A673 (cell line): ENCODE results near the gene ZFPM1. TPM values are rescaled to one million over a fixed set of nuclear protein-coding genes. Genes with fewer than 3 reads are reported as not detected.

Experiments
- BruUV-seq: library from RNA; stranded (reverse); fragments of 400-500 nt; replicated peaks from 2 replicates; lab custom pipeline; 2021; lab: Mats Ljungman, UMichigan
- CTCF ChIA-PET: fragments of 300-600 bp; sonication (Branson Sonifier 250); formaldehyde crosslinking; loops from one replicate; lab custom pipeline; 2022; ENCODE audit warnings: antibody characterized with exemption; lab: Charles Lee
- POLR2A ChIA-PET: fragments of 300-600 bp; sonication (Branson Sonifier 250); formaldehyde crosslinking; loops from one replicate; lab custom pipeline; 2022; ENCODE audit warnings: antibody characterized with exemption; ENCODE audit not compliant: low non-redundant PET; lab: Charles Lee
- DNase-seq: peaks from one replicate; pipeline ENCODE4 v3.0.0-alpha.2; 2015; ENCODE audit warnings: low spot score
- H3K27ac ChIP-seq: fragments of 200-600 bp; sonication (generic); 2 replicates; pipeline ENCODE4 v1.5.1; 2016; ENCODE audit warnings: mixed run types, low read depth, mild to moderate bottlenecking, mixed read lengths, antibody characterized with exemption, low read length; ENCODE audit not compliant: poor library complexity, severe bottlenecking
- H3K27me3 ChIP-seq: fragments of 200-600 bp; sonication (generic); replicated peaks from 2 replicates; pipeline ENCODE4 v1.6.1; 2017; ENCODE audit warnings: mixed run types, low read depth, mild to moderate bottlenecking, mixed read lengths, antibody characterized with exemption, low read length; ENCODE audit not compliant: insufficient read depth, poor library complexity
- H3K36me3 ChIP-seq: fragments of 200-600 bp; sonication (generic); 2 replicates; pipeline ENCODE4 v1.6.1; 2016; ENCODE audit warnings: mixed run types, mild to moderate bottlenecking, mixed read lengths, antibody characterized with exemption, low read length; ENCODE audit not compliant: insufficient read depth, poor library complexity, severe bottlenecking
- H3K4me1 ChIP-seq: fragments of 200-600 bp; sonication (generic); 2 replicates; pipeline ENCODE4 v1.6.1; 2017; ENCODE audit warnings: mixed run types, mild to moderate bottlenecking, mixed read lengths, antibody characterized with exemption, low read length; ENCODE audit not compliant: insufficient read depth, poor library complexity, severe bottlenecking
- H3K4me3 ChIP-seq: fragments of 200-600 bp; sonication (generic); 2 replicates; pipeline ENCODE4 v1.5.1; 2016; ENCODE audit warnings: low read depth, mixed run types, mild to moderate bottlenecking, mixed read lengths, low read length; ENCODE audit not compliant: poor library complexity, severe bottlenecking
- H3K9me3 ChIP-seq: fragments of 200-600 bp; sonication (generic); 2 replicates; pipeline ENCODE4 v1.6.1; 2016; ENCODE audit warnings: mixed run types, low read depth, mild to moderate bottlenecking, mixed read lengths, antibody characterized with exemption, low read length; ENCODE audit not compliant: poor library complexity, severe bottlenecking
- EZH2 ChIP-seq: fragments of 200-600 bp; sonication (generic); IDR thresholded peaks from 2 replicates; pipeline ENCODE4 v1.6.1; 2017; ENCODE audit warnings: borderline replicate concordance, low read depth, mild to moderate bottlenecking, mixed read lengths, antibody characterized with exemption, low read length; ENCODE audit not compliant: poor library complexity, severe bottlenecking
- intact Hi-C: fragments of 100-400 bp; cut with micrococcal nuclease; formaldehyde crosslinking; loops from one replicate; pipeline ENCODE4 v1.10.0; 2022; ENCODE audit not compliant: unreplicated experiment
- total RNA-seq: library from RNA; stranded (reverse); gene quantifications from 2 replicates; pipeline ENCODE4 v1.2.3, GENCODE V29; 2021
- TF ChIP-seq, protein P1 (sequence below): fragments of 300-800, 200-600 bp; sonication (generic); conservative IDR thresholded peaks from 2 replicates; pipeline ENCODE4 v1.5.1; 2017; ENCODE audit warnings: low read depth, mild to moderate bottlenecking, antibody characterized with exemption, low read length, moderate library complexity, mixed read lengths

Gene ZFPM1
- total RNA-seq, 1 experiment from 2014 or later = 5.6 TPM

- POLR2A ChIA-PET = no interaction called here
Observed at GRCh38 chr16:88527186-88527936, 74.3 kb downstream of the ZFPM1 start.

GRCh38 chr16:88527937-88528743 is 75.1 kb downstream of the ZFPM1 start:
- no peak for DNase-seq
- Histone ChIP-seq H3K27ac (no peak overlapping the region), H3K36me3 (no peaks in the 10 kb centered on the region), H3K9me3 (no peaks in the 10 kb centered on the region), H3K4me3 (no peak overlapping the region), H3K4me1 (peaks cover 14% of the 10 kb centered on the region), H3K27me3 (peaks cover 16% of the 10 kb centered on the region)
- CTCF ChIA-PET = no interaction called here
- POLR2A ChIA-PET = no interaction called here
- intact Hi-C loops = loop anchor here (1.0 kb wide), 1 partner anchor 85 kb away; no protein-coding TSS in a partner anchor
- BruUV-seq = no TSS peak
- TF ChIP-seq, protein P1, sequence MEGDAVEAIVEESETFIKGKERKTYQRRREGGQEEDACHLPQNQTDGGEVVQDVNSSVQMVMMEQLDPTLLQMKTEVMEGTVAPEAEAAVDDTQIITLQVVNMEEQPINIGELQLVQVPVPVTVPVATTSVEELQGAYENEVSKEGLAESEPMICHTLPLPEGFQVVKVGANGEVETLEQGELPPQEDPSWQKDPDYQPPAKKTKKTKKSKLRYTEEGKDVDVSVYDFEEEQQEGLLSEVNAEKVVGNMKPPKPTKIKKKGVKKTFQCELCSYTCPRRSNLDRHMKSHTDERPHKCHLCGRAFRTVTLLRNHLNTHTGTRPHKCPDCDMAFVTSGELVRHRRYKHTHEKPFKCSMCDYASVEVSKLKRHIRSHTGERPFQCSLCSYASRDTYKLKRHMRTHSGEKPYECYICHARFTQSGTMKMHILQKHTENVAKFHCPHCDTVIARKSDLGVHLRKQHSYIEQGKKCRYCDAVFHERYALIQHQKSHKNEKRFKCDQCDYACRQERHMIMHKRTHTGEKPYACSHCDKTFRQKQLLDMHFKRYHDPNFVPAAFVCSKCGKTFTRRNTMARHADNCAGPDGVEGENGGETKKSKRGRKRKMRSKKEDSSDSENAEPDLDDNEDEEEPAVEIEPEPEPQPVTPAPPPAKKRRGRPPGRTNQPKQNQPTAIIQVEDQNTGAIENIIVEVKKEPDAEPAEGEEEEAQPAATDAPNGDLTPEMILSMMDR = no peak
- no peak for TF ChIP-seq EZH2

More at GRCh38 chr16:88527186-88527936, 74.3 kb downstream of the ZFPM1 start:
- intact Hi-C loops = loop anchor here (1.0 kb wide), 1 partner anchor 84 kb away; no protein-coding TSS in a partner anchor
- H3K27ac ChIP-seq = no peak overlapping the region
- DNase-seq = peak; percentile 49
- H3K36me3 ChIP-seq = no peaks in the 10 kb centered on the region
- BruUV-seq = no TSS peak
- peaks cover 14% of the 10 kb centered on the region for H3K4me1 ChIP-seq
- no peaks in the 10 kb centered on the region for H3K9me3 ChIP-seq
- no peak overlapping the region for H3K4me3 ChIP-seq
- peaks cover 19% of the 10 kb centered on the region for H3K27me3 ChIP-seq
- TF ChIP-seq, protein P1 = peak; percentile 79
- TF ChIP-seq EZH2 = no peak
- CTCF ChIA-PET = no interaction called here

- POLR2A ChIA-PET = interaction anchor here (0.5 kb wide), 1 partner anchor 712 kb away, joined by 3 read pairs; no protein-coding TSS in a partner anchor
- H3K27ac ChIP-seq = no peak overlapping the region
- peaks cover 6% of the 10 kb centered on the region for H3K4me1 ChIP-seq
- intact Hi-C loops = no loop called here
- no peaks in the 10 kb centered on the region for H3K9me3 ChIP-seq
- peaks cover 9% of the 10 kb centered on the region for H3K27me3 ChIP-seq
- no peak for DNase-seq
- CTCF ChIA-PET = no interaction called here
- H3K4me3 ChIP-seq = no peak overlapping the region
- TF ChIP-seq, protein P1 = no peak
- TF ChIP-seq EZH2 = no peak
- H3K36me3 ChIP-seq = no peaks in the 10 kb centered on the region
- BruUV-seq = no TSS peak
Observed at GRCh38 chr16:88528902-88529318, 75.8 kb downstream of the ZFPM1 start.
